HAP-1 (cell line): ENCODE data around the gene ANKS1B.

Source experiments
- DNase-seq, 2 experiments: peaks; one replicate each; pipeline ENCODE4 v3.0.0-alpha.2; 2016 to 2020; ENCODE audit warnings: low spot score in 2 of 2
- H3K27me3 ChIP-seq: fragments of 250-450 bp; sonication (Bioruptor Pico); 2 replicates; pipeline ENCODE4 v1.5.1; 2020; ENCODE audit warnings: low read depth, mild to moderate bottlenecking, moderate library complexity
- H3K36me3 ChIP-seq: fragments of 250-450 bp; sonication (Bioruptor Pico); replicated peaks from 2 replicates; pipeline ENCODE4 v1.5.1; 2020; ENCODE audit warnings: mild to moderate bottlenecking
- H3K4me1 ChIP-seq: fragments of 250-450 bp; sonication (Bioruptor Pico); 2 replicates; pipeline ENCODE4 v1.5.1; 2020; ENCODE audit warnings: mild to moderate bottlenecking
- H3K4me3 ChIP-seq: fragments of 250-450 bp; sonication (Bioruptor Pico); 2 replicates; pipeline ENCODE4 v1.5.1; 2020; ENCODE audit warnings: mild to moderate bottlenecking, moderate library complexity
- H3K9me3 ChIP-seq: fragments of 250-450 bp; sonication (Bioruptor Pico); 2 replicates; pipeline ENCODE4 v1.5.1; 2020; ENCODE audit warnings: mild to moderate bottlenecking, moderate library complexity
- in situ Hi-C: fragments of 300-500 bp; cut with MboI; formaldehyde crosslinking; loops from 3 replicates; pipeline ENCODE4 v1.14.3; 2020; ENCODE audit warnings: low sequenced_read_pairs, inconsistent platforms, mixed read lengths

The ANKS1B gene

DNA sequence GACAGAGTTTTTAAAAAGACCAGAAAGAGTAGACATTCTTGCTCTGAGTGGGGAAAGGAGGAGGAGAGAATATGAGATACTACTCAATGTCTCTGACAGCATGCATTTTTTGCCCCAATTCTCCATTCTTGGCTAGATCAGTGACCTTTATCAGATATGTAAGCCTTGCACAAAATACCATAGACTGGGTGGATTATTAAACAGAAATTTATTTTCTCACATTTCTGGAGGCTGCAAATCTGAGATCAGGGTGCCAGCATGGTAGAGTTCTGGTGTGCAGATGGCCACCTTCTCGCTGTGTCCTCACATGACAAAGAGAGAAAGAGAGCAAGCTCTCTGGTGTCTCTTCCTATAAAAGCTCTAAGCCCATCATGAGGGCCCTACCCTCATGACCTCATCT, 38.6 kb downstream of the ANKS1B start:
- Histone ChIP-seq H3K27me3 (peaks cover 23% of the 10 kb centered on the region), H3K36me3 (no peaks in the 10 kb centered on the region), H3K4me1 (no peaks in the 10 kb centered on the region), H3K4me3 (no peak overlapping the region), H3K9me3 (no peaks in the 10 kb centered on the region)
- DNase-seq = no peak
- in situ Hi-C loops = no loop called here

DNA sequence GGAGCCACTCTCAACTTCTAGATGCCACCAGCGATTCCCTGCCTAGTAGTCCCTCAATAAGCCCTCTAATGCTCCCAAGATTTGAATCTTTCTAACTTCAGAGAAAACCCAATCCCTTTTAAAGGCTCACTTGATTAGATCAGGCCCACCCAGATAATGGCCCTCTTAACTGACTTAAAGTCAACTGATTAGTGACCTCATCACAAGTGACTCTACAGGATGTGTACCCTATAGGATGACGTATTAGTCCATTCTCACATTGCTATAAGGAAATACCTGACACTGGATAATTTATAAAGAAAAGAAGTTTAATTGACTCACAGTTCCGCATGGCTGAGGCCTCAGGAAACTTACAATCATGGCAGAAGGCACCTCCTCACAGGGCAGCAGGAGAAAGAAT, 49.1 kb downstream of the ANKS1B start:
- Histone ChIP-seq H3K9me3 (no peaks in the 10 kb centered on the region), H3K27me3 (no peaks in the 10 kb centered on the region), H3K4me1 (no peaks in the 10 kb centered on the region), H3K36me3 (no peaks in the 10 kb centered on the region), H3K4me3 (no peak overlapping the region)
- in situ Hi-C loops = no loop called here
- no peak for DNase-seq

DNA sequence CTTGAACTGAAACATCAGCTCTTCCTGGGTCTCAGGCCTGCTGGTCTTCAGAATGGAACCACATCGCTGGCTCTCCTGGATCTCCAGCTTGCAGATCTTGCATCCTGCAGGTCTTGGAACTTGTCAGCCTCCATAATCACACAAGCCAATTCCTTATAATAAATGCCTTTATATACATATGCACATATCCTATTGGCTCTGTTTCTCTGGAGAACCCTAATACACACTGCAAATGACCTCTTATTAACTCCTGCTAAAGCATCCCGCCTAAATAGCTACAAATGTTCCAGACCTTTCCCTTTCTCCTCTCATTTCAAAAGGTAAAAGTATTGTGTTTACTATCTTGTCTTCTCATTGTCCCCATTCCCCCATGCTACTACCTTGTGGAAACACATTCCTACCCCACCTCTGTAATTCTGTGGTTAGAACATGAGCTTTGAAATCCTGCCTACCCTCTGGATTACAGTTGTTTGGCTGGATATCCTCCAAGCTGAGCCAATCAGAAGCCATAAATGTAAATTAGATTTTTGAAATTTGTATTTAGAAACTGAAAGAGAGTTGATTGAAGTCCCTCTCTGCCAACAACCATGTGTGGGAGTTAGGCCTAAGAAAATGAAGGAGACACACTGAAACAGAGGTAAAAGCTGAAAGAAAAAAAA, 58.1 kb downstream of the ANKS1B start:
- no peak for DNase-seq
- H3K4me3 ChIP-seq = no peak overlapping the region
- H3K9me3 ChIP-seq = no peaks in the 10 kb centered on the region
- no peaks in the 10 kb centered on the region for H3K4me1 ChIP-seq
- no peaks in the 10 kb centered on the region for H3K36me3 ChIP-seq
- in situ Hi-C loops = no loop called here
- no peaks in the 10 kb centered on the region for H3K27me3 ChIP-seq

DNA sequence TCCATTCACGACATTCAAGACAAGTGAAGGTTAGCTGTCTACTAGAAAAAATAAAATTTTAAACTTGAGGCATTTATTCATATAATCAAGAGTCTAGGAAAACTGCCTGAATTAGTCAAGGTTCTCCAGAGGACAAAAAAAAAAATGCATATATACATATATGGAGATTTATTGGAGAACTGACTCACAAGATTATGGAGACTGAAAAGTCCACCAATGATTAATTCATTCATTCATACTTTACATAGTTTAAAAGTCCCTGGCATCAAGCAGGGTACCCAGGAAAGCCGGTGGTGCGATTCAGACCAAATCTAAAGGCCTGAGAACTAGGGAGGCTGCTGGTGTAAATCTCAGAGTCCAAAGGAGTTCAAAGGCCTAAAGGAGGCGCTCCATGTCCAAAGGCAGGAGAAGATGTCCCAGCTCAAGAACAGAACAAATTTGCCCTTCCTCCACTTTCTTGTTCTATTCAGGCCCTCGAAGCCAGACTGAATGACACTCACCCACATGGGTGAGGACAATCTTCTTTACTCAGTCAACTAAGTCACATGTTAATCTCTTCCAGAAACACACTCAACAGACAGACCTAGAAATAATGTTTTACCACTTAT, 64.3 kb downstream of the ANKS1B start:
- Histone ChIP-seq H3K4me3 (no peak overlapping the region), H3K36me3 (no peaks in the 10 kb centered on the region), H3K27me3 (no peaks in the 10 kb centered on the region), H3K9me3 (no peaks in the 10 kb centered on the region), H3K4me1 (no peaks in the 10 kb centered on the region)
- DNase-seq = no peak
- in situ Hi-C loops = no loop called here

DNA sequence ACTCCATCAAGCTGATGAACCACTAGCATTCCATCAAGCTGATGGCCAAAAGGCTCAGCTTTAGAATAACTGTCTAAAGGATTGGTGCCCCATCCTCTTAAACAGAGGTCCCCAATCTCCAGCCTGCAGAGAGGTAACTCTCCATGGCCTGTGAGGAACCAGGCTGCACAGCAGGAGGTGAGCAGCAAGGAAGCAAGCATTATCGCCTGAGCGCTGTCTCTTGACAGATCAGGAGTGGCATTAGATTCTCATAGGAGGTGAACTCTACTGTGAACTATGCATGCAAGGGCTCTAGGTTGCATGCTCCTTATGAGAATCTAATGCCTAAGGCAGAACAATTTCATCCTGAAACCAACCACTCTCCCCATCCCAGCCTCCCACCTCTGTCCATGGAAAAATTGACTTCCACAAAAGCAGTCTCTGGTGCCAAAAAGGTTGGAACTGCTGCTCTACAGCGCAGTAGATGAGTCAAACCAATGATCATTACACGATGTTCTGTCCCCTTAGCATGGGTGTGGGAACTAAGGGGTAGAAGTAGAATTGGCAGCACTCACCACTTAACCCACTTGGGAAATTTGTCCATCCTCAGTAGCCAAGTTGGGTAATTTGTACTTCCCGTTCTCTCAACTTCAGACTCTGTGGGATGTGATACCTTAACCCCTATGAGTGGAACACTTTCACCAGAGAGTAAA, 66.9 kb downstream of the ANKS1B start:
- no peak overlapping the region for H3K4me3 ChIP-seq
- in situ Hi-C loops = no loop called here
- H3K36me3 ChIP-seq = no peaks in the 10 kb centered on the region
- H3K9me3 ChIP-seq = no peaks in the 10 kb centered on the region
- no peak for DNase-seq
- H3K27me3 ChIP-seq = peaks cover 3% of the 10 kb centered on the region; the same call in 1 of the 2 replicates
- H3K4me1 ChIP-seq = no peaks in the 10 kb centered on the region

DNA sequence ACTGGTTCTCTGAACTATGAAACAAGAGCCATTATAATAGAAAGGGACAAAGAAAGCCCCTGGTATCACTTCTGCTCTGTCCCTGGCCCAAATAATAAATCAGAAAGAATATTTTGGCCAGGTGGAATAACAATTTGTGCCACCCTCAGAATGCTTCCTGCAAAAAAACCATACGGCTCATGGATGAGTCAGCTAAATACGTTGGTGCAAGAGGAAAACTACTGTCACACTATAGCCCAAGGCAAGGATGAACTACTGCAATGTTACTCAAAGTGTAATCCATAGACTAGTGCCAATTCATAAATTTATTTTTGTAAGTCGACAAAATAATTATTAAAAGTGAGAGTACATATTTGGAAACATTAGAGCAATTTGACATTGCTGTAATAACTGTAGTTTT, 68.2 kb downstream of the ANKS1B start:
- in situ Hi-C loops = no loop called here

DNA sequence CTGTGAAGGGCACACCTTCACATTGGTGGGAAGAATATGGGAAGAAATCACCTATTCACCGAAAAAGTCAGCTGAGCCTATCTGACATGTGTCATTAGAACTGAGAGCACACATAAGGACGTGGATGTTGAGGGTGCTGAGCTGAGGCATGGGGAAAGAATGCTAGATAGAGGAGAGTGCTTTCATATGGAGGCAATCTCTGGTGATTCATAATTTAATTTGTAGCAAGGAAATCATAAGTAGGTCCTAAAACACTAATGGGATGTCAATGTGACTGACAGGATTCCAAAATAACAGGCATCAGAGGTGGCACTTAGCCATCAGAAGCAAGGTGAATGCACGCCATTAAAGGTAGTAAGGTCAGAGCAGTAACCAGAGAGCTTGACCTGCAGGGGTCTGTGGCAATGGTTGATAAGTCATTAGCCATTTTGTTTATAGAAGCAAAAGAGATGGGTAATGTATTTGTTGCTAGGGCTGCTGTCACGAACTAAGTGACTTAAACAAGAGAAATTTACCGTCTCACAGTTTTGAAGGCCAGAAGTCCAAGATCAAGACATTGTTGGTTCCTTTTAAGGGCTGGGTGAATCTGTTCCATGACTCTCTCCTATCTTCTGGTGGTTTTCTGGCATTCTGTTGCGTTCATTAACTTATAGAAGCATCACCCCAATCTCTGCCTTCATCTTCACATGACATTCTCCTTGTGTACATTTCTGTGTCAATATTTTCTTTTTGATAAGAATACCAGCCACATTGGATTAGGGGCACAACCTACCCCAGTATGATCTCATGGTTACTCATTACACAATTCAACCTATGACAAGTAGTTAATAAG, 69.3 kb downstream of the ANKS1B start:
- no peaks in the 10 kb centered on the region for H3K36me3 ChIP-seq
- H3K4me1 ChIP-seq = no peaks in the 10 kb centered on the region
- H3K4me3 ChIP-seq = no peak overlapping the region
- no peak for DNase-seq
- peaks cover 3% of the 10 kb centered on the region; the same call in 1 of the 2 replicates for H3K27me3 ChIP-seq
- no peaks in the 10 kb centered on the region for H3K9me3 ChIP-seq
- in situ Hi-C loops = no loop called here

More for the DNA sequence above, 68.2 kb downstream of the ANKS1B start:
- H3K27me3 ChIP-seq = peaks cover 3% of the 10 kb centered on the region; the same call in 1 of the 2 replicates
- no peaks in the 10 kb centered on the region for H3K36me3 ChIP-seq
- no peaks in the 10 kb centered on the region for H3K4me1 ChIP-seq
- DNase-seq = no peak
- no peak overlapping the region for H3K4me3 ChIP-seq
- no peaks in the 10 kb centered on the region for H3K9me3 ChIP-seq

DNA sequence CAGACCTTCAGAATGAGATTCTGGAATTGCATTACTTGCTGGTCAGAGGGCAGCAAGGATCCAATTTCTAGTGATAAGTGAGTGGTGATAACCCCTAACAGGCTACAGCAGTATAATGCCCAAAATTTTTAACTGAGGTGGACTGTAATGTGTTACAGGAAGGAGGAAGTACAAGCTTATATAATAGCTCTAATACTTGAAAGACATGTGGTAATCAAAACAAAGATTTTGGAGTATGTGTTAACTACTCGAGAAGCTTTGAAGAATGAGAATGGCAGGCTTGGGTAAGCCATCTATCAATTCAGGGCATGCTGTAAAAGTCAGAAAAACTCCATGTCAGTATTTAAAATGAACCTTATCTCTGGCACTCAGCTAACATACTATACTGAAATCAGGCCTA, 70.5 kb downstream of the ANKS1B start:
- Histone ChIP-seq H3K36me3 (no peaks in the 10 kb centered on the region), H3K9me3 (no peaks in the 10 kb centered on the region), H3K4me1 (no peaks in the 10 kb centered on the region), H3K4me3 (no peak overlapping the region), H3K27me3 (peaks cover 3% of the 10 kb centered on the region; the same call in 1 of the 2 replicates)
- no peak for DNase-seq
- in situ Hi-C loops = no loop called here

DNA sequence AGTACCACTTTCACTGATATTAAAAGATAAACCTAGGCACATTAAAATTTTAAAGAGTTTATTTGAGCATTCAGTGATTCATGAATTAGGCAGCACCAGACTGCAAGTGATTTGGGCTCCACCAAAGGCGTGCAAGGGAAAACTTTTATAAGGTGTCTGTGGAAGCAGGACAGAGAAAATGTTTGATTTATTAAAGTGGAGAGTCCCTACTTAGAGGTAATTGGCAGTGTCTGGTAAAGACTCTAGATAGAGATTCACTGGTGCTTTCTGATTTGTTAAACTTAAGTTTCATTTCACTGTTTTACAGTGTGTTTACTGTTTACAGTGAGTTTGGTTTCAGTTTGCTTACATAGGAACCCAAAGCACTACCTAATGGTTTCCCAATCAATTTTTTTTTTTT, 72.8 kb downstream of the ANKS1B start:
- no peak for DNase-seq
- Histone ChIP-seq H3K4me3 (no peak overlapping the region), H3K9me3 (no peaks in the 10 kb centered on the region), H3K36me3 (no peaks in the 10 kb centered on the region), H3K4me1 (no peaks in the 10 kb centered on the region), H3K27me3 (peaks cover 3% of the 10 kb centered on the region)
- in situ Hi-C loops = no loop called here

DNA sequence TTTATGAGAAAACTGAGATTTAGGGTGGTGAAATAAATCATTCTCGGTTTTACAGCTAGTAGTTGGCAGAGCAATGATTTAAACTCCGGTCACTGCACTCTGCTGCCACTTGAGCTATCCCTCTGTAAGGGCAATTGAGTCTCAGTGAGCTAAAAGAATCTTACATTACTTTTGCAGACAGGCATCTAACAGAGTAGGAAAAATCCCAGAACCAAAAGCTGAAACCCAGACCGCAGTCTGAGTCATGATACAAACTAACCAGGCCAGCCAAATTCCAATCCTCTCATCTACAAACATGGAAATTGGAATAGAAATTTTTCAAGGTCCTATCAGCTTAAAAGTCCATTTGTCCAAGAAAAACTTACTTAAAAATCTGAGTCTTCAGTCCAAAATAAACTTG, 73.7 kb downstream of the ANKS1B start:
- Histone ChIP-seq H3K27me3 (peaks cover 3% of the 10 kb centered on the region), H3K36me3 (no peaks in the 10 kb centered on the region), H3K4me3 (no peak overlapping the region), H3K4me1 (no peaks in the 10 kb centered on the region), H3K9me3 (no peaks in the 10 kb centered on the region)
- no peak for DNase-seq
- in situ Hi-C loops = no loop called here

DNA sequence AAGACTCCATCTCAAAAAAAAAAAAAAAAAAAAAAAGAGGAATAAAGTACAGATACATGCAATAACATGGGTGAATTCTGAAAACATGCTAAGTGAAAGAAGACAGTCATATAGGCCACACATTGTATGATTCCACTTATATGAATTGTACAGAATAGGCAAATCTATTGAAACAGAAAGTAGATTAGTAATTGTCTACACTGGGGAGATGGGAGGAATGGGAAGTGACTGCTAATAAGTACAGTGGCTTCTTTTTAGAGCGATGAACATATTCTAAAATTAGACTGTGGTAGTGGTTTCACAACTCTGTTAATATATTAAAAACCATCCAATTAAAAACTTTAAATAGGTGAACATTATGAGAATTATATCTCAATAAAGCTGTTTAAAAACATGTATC, 74.4 kb downstream of the ANKS1B start:
- in situ Hi-C loops = no loop called here

DNA sequence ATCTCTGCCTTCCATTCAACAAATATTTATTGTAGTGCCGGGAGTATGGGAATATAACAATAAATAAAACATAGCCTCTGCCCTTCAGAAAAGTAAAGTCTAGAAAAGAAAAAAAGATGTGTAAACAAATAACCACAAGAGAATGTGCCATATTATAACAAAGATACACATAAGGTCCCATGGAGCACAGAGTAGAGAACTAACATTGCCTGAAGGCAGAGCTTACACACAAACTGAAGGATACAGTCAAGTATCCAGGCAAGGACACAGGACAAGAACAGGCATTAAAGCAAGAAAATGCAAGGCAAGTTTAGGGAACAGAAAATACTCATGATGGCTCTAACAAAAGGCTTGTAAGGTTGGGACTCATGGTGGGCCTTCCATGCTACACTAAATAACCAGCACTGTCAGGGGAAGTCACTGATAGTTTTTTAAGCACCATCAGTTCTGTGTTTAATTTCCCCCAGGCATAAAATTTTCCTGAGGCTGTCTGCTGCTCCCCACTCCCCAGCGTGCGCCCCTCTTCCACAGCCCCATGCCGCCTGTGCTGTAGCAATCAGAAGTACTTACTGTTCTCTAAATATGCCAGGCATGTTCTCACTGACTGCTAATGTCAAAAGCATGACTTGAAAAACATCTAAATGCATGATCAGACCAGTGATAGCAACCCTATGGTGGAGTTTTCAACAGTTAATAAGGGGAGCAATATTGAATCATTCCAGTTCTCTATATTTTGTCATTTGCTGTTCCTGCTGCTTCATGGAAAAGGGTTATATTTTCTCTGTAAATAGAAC, 77.8 kb downstream of the ANKS1B start:
- H3K27me3 ChIP-seq = peaks cover under 1% of the 10 kb centered on the region; the same call in 1 of the 2 replicates
- no peak overlapping the region for H3K4me3 ChIP-seq
- in situ Hi-C loops = no loop called here
- H3K9me3 ChIP-seq = no peaks in the 10 kb centered on the region
- no peaks in the 10 kb centered on the region for H3K36me3 ChIP-seq
- no peak for DNase-seq
- H3K4me1 ChIP-seq = no peaks in the 10 kb centered on the region

More for the DNA sequence above, 74.4 kb downstream of the ANKS1B start:
- Histone ChIP-seq H3K36me3 (no peaks in the 10 kb centered on the region), H3K9me3 (no peaks in the 10 kb centered on the region), H3K4me3 (no peak overlapping the region), H3K4me1 (no peaks in the 10 kb centered on the region), H3K27me3 (peaks cover 3% of the 10 kb centered on the region)
- DNase-seq = no peak

DNA sequence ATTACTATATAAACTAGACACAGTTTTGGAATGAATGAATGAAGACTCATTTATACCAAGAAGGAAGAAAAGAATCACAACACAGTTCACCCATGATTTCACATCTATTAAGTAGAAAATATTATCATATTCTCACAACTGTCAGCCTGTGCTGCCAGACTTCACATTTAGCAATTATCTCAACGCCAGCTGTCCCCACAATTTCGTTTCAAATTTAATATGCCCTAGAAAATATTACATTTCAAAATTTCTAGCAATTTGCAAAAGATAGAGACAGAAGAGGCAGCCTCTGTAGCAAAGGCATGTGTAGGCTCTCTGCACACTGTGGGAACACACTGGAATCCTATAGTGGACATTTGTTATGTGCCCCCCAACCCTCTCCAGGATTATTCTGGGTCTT, 83.6 kb downstream of the ANKS1B start:
- H3K27me3 ChIP-seq = peaks cover 8% of the 10 kb centered on the region
- H3K4me3 ChIP-seq = no peak overlapping the region
- in situ Hi-C loops = no loop called here
- no peaks in the 10 kb centered on the region for H3K9me3 ChIP-seq
- H3K4me1 ChIP-seq = no peaks in the 10 kb centered on the region
- no peak for DNase-seq
- no peaks in the 10 kb centered on the region for H3K36me3 ChIP-seq
